HUES6 (cell line): ENCODE results near the gene FAM234A.
"Not testable (repeated sequence)": the region's sequence is repeated elsewhere in the genome, so short reads cannot be mapped to it uniquely, and the experiment has no call there.

ENCODE experiments used
- H3K27ac ChIP-seq: 2 replicates; pipeline ENCODE4 v1.7.0; 2013; ENCODE audit warnings: low read depth, mild to moderate bottlenecking, low read length, inconsistent platforms
- H3K27me3 ChIP-seq: 2 replicates; pipeline ENCODE4 v1.6.1; 2013; ENCODE audit warnings: low read length; ENCODE audit not compliant: control insufficient read depth, insufficient read depth
- H3K36me3 ChIP-seq: 2 replicates; pipeline ENCODE4 v1.6.1; 2013; ENCODE audit warnings: low read length; ENCODE audit not compliant: control insufficient read depth, insufficient read depth
- H3K4me1 ChIP-seq: 2 replicates; pipeline ENCODE4 v1.6.1; 2013; ENCODE audit warnings: low read length; ENCODE audit not compliant: control insufficient read depth, insufficient read depth
- H3K4me3 ChIP-seq: 2 replicates; pipeline ENCODE4 v1.5.1; 2013; ENCODE audit warnings: low read depth, low read length
- H3K9ac ChIP-seq: one replicate; pipeline ENCODE4 v1.6.1; 2013; ENCODE audit warnings: mild to moderate bottlenecking, low read length
- H3K9me3 ChIP-seq: 2 replicates; pipeline ENCODE4 v1.6.1; 2013; ENCODE audit warnings: low read depth, low read length; ENCODE audit not compliant: control insufficient read depth, insufficient read depth

FAM234A gene

GRCh38 chr16:255183-255582 is 20.6 kb downstream of the FAM234A start:
- Histone ChIP-seq H3K9ac (no peak overlapping the region), H3K9me3 (no peaks in the 10 kb centered on the region), H3K27me3 (no peaks in the 10 kb centered on the region), H3K27ac (no peak overlapping the region), H3K4me1 (no peaks in the 10 kb centered on the region; the same call in 1 of the 2 replicates), H3K36me3 (peaks cover 50% of the 10 kb centered on the region), H3K4me3 (no peak overlapping the region)

GRCh38 chr16:258091-258490 is 23.5 kb downstream of the FAM234A start:
- not testable (repeated sequence) for H3K9ac ChIP-seq, H3K4me3 ChIP-seq, H3K27me3 ChIP-seq, H3K4me1 ChIP-seq, H3K27ac ChIP-seq, H3K9me3 ChIP-seq
- peaks cover 60% of the 10 kb centered on the region for H3K36me3 ChIP-seq

DNA sequence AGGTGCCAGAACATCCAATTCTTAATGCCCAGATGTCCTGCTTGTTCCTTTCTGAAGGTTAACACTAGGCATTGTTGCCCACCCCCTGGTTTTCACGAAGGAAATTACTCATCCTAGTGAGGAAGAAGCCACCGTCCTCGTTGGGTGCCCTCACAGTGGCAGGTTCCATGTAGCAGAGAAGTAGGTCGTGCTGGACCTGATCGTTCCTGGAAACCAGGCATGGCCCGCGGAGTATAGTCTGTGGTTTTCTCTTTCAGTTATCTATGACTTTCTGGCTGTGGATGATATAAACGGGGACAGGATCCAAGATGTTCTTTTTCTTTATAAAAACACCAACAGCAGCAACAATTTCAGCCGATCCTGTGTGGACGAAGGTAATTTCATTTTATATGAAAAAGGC is 24.6 kb downstream of the FAM234A start:
- peaks cover 64% of the 10 kb centered on the region for H3K36me3 ChIP-seq
- H3K9me3 ChIP-seq, result no peaks in the 10 kb centered on the region

GRCh38 chr16:259814-260253 is 25.2 kb downstream of the FAM234A start:
- Histone ChIP-seq H3K27me3 (no peaks in the 10 kb centered on the region), H3K9me3 (no peaks in the 10 kb centered on the region), H3K27ac (no peak overlapping the region), H3K9ac (no peak overlapping the region), H3K4me1 (no peaks in the 10 kb centered on the region), H3K36me3 (peaks cover 65% of the 10 kb centered on the region), H3K4me3 (no peak overlapping the region)

More for the DNA sequence above, 24.6 kb downstream of the FAM234A start:
- no peaks in the 10 kb centered on the region for H3K4me1 ChIP-seq
- H3K27me3 ChIP-seq, result no peaks in the 10 kb centered on the region
- no peak overlapping the region for H3K9ac ChIP-seq
- no peak overlapping the region for H3K4me3 ChIP-seq
- no peak overlapping the region for H3K27ac ChIP-seq

GRCh38 chr16:260326-260725 is 25.7 kb downstream of the FAM234A start:
- Histone ChIP-seq H3K27ac (no peak overlapping the region), H3K36me3 (peaks cover 67% of the 10 kb centered on the region), H3K4me3 (no peak overlapping the region), H3K9ac (no peak overlapping the region), H3K4me1 (no peaks in the 10 kb centered on the region), H3K9me3 (no peaks in the 10 kb centered on the region), H3K27me3 (no peaks in the 10 kb centered on the region)

- no peaks in the 10 kb centered on the region for H3K4me1 ChIP-seq
- H3K27me3 ChIP-seq, result no peaks in the 10 kb centered on the region
- H3K9ac ChIP-seq, result no peak overlapping the region
- no peaks in the 10 kb centered on the region for H3K9me3 ChIP-seq
- no peak overlapping the region for H3K4me3 ChIP-seq
- no peak overlapping the region for H3K27ac ChIP-seq
- H3K36me3 ChIP-seq, result peaks cover 61% of the 10 kb centered on the region
Observed at GRCh38 chr16:261031-261691, 26.5 kb downstream of the FAM234A start.

GRCh38 chr16:262121-262745 is 27.6 kb downstream of the FAM234A start:
- Histone ChIP-seq H3K27me3 (no peaks in the 10 kb centered on the region), H3K4me3 (no peak overlapping the region), H3K36me3 (peaks cover 57% of the 10 kb centered on the region), H3K27ac (no peak overlapping the region), H3K9me3 (no peaks in the 10 kb centered on the region), H3K4me1 (no peaks in the 10 kb centered on the region), H3K9ac (no peak overlapping the region)

DNA sequence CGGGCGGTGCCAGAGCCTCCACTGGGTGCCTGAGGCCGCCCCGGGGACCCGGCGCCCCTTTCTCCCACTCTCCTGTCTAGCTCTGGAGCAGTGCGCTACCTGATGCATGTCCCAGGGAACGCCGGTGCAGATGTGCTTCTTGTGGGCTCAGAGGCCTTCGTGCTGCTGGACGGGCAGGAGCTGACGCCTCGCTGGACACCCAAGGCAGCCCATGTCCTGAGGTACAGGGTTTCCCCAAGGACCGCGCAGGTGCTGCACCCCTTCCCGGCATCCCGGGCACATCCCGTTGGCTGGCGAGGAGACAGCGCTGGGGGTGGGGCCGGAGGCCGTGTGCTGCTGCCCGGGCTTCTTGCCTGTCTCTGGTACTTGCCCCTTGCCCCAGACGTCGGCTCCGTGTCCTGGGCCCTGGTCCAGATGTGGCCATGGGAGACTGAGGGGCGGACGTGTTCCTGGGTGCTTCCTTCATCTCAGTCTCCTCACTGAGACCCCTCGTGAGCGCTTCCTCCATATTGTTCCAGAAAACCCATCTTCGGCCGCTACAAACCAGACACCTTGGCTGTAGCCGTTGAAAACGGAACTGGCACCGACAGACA is 28.7 kb downstream of the FAM234A start:
- no peak overlapping the region for H3K9ac ChIP-seq
- H3K9me3 ChIP-seq, result no peaks in the 10 kb centered on the region
- no peaks in the 10 kb centered on the region for H3K4me1 ChIP-seq
- H3K36me3 ChIP-seq, result peaks cover 57% of the 10 kb centered on the region
- H3K4me3 ChIP-seq, result no peak overlapping the region
- H3K27me3 ChIP-seq, result no peaks in the 10 kb centered on the region
- H3K27ac ChIP-seq, result no peak overlapping the region

GRCh38 chr16:263944-264343 is 29.3 kb downstream of the FAM234A start:
- H3K27me3 ChIP-seq, result no peaks in the 10 kb centered on the region
- no peaks in the 10 kb centered on the region for H3K4me1 ChIP-seq
- H3K4me3 ChIP-seq, result no peak overlapping the region
- peaks cover 57% of the 10 kb centered on the region for H3K36me3 ChIP-seq
- H3K9ac ChIP-seq, result no peak overlapping the region
- H3K9me3 ChIP-seq, result no peaks in the 10 kb centered on the region
- H3K27ac ChIP-seq, result no peak overlapping the region

DNA sequence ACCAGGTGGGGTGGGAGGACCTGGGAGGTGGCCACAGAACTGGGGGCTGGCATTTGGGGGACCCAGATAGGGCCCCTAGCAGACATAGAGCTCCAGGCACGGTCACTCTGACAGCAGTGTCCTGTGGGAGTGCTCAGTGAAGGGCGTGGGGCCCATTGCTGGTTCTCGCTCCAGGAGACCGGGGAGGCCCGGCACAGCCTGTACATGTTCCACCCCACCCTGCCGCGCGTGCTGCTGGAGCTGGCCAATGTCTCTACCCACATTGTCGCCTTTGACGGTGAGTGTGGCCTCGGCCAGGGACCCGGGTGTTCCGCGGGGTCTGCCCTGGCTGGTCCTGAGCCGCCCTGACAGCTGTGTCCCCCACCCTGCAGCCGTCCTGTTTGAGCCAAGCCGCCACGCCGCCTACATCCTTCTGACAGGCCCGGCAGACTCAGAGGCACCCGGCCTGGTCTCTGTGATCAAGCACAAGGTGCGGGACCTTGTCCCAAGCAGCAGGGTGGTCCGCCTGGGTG is 29.9 kb downstream of the FAM234A start:
- Histone ChIP-seq H3K36me3 (peaks cover 52% of the 10 kb centered on the region), H3K27ac (no peak overlapping the region), H3K4me3 (no peak overlapping the region), H3K4me1 (no peaks in the 10 kb centered on the region), H3K9ac (no peak overlapping the region), H3K27me3 (no peaks in the 10 kb centered on the region), H3K9me3 (no peaks in the 10 kb centered on the region)

DNA sequence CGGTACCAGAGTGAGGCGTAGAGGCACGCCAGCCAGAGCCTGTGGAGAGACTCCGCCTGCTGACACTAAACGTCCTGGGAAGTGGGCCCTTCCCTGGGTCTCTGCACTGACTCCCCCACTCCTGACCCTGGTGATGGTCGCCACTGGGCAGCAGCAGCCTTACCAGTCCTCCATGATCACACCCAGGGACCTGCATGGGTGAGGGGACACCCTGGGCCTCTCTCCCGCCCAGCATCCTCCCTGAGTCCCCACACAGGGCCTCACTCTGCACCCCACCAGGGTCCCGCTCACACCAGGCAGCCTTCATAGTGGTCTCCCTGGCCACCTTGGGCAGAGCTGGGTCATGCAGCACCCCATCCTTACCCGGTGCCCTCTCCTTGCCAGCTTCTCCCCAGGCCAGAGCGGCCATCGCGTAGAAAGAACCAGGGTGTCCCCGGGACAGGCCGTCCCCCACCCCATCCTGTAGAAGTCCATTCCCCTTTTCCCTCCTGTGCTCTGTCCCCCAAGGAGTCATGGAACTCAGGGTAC is 30.4 kb downstream of the FAM234A start:
- Histone ChIP-seq H3K9me3 (no peaks in the 10 kb centered on the region), H3K36me3 (peaks cover 47% of the 10 kb centered on the region), H3K27ac (no peak overlapping the region), H3K4me3 (no peak overlapping the region), H3K9ac (no peak overlapping the region), H3K27me3 (no peaks in the 10 kb centered on the region), H3K4me1 (no peaks in the 10 kb centered on the region)
